ENCODE measurements around the gene MRPL36. TPM values are rescaled to one million over a fixed set of nuclear protein-coding genes. Genes with fewer than 3 reads are reported as not detected.

MRPL36 gene
- total and polyA plus RNA-seq, 2 experiments from 2014 or later, result 47.5 to 149 TPM

DNA sequence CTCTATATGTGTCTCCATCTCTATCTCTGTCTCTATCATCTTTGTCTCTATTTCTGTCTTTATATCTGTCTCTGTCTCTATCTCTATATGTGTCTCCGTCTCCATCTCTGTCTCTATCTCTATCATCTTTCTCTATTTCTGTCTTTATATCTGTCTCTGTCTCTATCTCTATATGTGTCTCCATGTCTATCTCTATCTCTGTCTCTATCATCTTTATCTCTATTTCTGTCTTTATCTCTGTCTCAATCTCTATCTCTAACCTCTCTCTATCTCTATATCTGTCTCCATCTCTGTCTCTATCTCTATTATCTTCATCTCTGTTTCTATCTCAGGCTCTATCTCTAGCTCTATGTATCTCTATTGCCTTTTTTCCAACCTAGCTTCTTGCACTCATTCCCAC, 46.1 kb upstream of the MRPL36 start:
- H3K4me3 Mint-ChIP-seq, result no peak overlapping the region
- TF ChIP-seq, protein P1, sequence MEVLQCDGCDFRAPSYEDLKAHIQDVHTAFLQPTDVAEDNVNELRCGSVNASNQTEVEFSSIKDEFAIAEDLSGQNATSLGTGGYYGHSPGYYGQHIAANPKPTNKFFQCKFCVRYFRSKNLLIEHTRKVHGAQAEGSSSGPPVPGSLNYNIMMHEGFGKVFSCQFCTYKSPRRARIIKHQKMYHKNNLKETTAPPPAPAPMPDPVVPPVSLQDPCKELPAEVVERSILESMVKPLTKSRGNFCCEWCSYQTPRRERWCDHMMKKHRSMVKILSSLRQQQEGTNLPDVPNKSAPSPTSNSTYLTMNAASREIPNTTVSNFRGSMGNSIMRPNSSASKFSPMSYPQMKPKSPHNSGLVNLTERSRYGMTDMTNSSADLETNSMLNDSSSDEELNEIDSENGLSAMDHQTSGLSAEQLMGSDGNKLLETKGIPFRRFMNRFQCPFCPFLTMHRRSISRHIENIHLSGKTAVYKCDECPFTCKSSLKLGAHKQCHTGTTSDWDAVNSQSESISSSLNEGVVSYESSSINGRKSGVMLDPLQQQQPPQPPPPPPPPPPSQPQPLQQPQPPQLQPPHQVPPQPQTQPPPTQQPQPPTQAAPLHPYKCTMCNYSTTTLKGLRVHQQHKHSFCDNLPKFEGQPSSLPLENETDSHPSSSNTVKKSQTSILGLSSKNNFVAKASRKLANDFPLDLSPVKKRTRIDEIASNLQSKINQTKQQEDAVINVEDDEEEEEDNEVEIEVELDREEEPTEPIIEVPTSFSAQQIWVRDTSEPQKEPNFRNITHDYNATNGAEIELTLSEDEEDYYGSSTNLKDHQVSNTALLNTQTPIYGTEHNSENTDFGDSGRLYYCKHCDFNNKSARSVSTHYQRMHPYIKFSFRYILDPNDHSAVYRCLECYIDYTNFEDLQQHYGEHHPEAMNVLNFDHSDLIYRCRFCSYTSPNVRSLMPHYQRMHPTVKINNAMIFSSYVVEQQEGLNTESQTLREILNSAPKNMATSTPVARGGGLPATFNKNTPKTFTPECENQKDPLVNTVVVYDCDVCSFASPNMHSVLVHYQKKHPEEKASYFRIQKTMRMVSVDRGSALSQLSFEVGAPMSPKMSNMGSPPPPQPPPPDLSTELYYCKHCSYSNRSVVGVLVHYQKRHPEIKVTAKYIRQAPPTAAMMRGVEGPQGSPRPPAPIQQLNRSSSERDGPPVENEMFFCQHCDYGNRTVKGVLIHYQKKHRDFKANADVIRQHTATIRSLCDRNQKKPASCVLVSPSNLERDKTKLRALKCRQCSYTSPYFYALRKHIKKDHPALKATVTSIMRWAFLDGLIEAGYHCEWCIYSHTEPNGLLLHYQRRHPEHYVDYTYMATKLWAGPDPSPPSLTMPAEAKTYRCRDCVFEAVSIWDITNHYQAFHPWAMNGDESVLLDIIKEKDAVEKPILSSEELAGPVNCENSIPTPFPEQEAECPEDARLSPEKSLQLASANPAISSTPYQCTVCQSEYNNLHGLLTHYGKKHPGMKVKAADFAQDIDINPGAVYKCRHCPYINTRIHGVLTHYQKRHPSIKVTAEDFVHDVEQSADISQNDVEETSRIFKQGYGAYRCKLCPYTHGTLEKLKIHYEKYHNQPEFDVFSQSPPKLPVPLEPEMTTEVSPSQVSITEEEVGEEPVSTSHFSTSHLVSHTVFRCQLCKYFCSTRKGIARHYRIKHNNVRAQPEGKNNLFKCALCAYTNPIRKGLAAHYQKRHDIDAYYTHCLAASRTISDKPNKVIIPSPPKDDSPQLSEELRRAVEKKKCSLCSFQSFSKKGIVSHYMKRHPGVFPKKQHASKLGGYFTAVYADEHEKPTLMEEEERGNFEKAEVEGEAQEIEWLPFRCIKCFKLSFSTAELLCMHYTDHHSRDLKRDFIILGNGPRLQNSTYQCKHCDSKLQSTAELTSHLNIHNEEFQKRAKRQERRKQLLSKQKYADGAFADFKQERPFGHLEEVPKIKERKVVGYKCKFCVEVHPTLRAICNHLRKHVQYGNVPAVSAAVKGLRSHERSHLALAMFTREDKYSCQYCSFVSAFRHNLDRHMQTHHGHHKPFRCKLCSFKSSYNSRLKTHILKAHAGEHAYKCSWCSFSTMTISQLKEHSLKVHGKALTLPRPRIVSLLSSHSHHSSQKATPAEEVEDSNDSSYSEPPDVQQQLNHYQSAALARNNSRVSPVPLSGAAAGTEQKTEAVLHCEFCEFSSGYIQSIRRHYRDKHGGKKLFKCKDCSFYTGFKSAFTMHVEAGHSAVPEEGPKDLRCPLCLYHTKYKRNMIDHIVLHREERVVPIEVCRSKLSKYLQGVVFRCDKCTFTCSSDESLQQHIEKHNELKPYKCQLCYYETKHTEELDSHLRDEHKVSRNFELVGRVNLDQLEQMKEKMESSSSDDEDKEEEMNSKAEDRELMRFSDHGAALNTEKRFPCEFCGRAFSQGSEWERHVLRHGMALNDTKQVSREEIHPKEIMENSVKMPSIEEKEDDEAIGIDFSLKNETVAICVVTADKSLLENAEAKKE (CRISPR knock-in tag; IDR thresholded peaks at IDR 0.05), result no peak
- no peak for ATAC-seq
- no peaks in the 10 kb centered on the region for H3K36me3 Mint-ChIP-seq (ENCODE audit: low read depth)
- Histone ChIP-seq H3K36me3 (ENCODE audit: insufficient read depth) (no peaks in the 10 kb centered on the region), H3K4me2 (no peak overlapping the region), H3K9me2 (ENCODE audit: insufficient read depth) (0 out of 2 replicates have a peak, but pooled peaks cover 3% of the 10 kb centered on the region), H2AFZ (no peak overlapping the region), H3K4me3 (no peak overlapping the region), H3K4me1 (ENCODE audit: insufficient read depth) (no peaks in the 10 kb centered on the region; the same call in 1 of the 2 replicates), H3K79me2 (replicated peaks; ENCODE audit: insufficient read depth) (no peaks in the 10 kb centered on the region), H3F3A (replicated peaks; ENCODE audit: low read depth) (no peaks in the 10 kb centered on the region), H3K27ac (ENCODE audit: low read depth) (no peak overlapping the region), H4K20me1 (replicated peaks; ENCODE audit: insufficient read depth) (no peaks in the 10 kb centered on the region), H3K27me3 (ENCODE audit: insufficient read depth) (peaks cover 19% of the 10 kb centered on the region)
- H3K27me3 Mint-ChIP-seq (ENCODE audit: insufficient read depth, low read depth, poor library complexity), result peaks cover 36% of the 10 kb centered on the region
- no peaks in the 10 kb centered on the region for H3K9me3 Mint-ChIP-seq
- peaks cover 15% of the 10 kb centered on the region for H3K4me1 Mint-ChIP-seq
- no peak overlapping the region for H3K27ac Mint-ChIP-seq
- DNase-seq (ENCODE audit: low spot score), result no peak

DNA sequence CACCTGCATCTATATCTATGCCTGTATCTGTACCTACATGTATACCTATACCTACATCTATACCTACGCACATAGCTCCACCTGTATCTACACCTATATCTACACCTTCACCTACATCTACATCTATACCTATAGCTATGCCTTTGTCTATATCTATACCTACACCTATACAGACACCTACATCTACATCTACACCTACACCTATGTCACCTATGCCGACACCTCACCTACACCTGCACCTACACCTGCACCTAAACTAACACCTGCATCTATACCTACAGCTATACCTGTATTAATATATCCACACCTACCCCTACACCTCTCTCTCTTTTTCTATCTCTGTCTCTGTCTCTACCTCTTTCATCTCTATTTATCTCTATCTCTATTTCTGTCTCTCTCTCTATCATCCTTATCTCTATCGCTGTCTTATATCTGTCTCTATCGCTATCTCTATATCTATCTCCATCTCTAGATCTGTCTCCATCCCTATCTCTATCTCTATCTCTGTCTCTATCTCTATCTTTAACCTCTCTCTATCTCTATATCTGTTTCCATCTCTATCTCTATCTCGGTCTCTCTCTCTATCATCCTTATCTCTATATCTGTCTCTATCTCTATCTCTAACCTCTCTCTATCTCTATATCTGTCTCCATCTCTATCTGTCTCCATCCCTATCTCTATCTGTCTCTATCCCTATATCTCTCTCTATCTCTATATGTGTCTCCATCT, 45.2 kb upstream of the MRPL36 start:
- peaks cover 27% of the 10 kb centered on the region for H3K27me3 Mint-ChIP-seq (ENCODE audit: insufficient read depth, low read depth, poor library complexity)
- H3K36me3 Mint-ChIP-seq (ENCODE audit: low read depth), result no peaks in the 10 kb centered on the region
- H3K9me3 Mint-ChIP-seq, result no peaks in the 10 kb centered on the region
- H3K36me3 ChIP-seq (ENCODE audit: insufficient read depth), result no peaks in the 10 kb centered on the region
- peaks cover 11% of the 10 kb centered on the region; the same call in 1 of the 2 replicates for H3K27me3 ChIP-seq (ENCODE audit: insufficient read depth)
- no peaks in the 10 kb centered on the region for H3K4me1 ChIP-seq (ENCODE audit: insufficient read depth)
- H4K20me1 ChIP-seq (replicated peaks; ENCODE audit: insufficient read depth), result no peaks in the 10 kb centered on the region
- no peak overlapping the region for H2AFZ ChIP-seq
- no peak overlapping the region for H3K27ac Mint-ChIP-seq
- no peak overlapping the region for H3K4me3 ChIP-seq
- ATAC-seq (no peak), DNase-seq (ENCODE audit: low spot score) (no peak)
- H3K79me2 ChIP-seq (replicated peaks; ENCODE audit: insufficient read depth), result no peaks in the 10 kb centered on the region
- no peak overlapping the region for H3K4me2 ChIP-seq
- 0 out of 2 replicates have a peak, but pooled peaks cover 3% of the 10 kb centered on the region for H3K9me2 ChIP-seq (ENCODE audit: insufficient read depth)
- H3K4me3 Mint-ChIP-seq, result no peak overlapping the region
- H3F3A ChIP-seq (replicated peaks; ENCODE audit: low read depth), result no peaks in the 10 kb centered on the region
- no peak overlapping the region for H3K27ac ChIP-seq (ENCODE audit: low read depth)
- peaks cover 16% of the 10 kb centered on the region for H3K4me1 Mint-ChIP-seq
- TF ChIP-seq JUNB (IDR thresholded peaks at IDR 0.05; ENCODE audit: unreplicated experiment) (no peak), STAT1 (IDR thresholded peaks at IDR 0.05; ENCODE audit: unreplicated experiment) (no peak), EZH2 (IDR thresholded peaks at IDR 0.05; ENCODE audit: low read depth, unreplicated experiment) (no peak), CREB1 (CRISPR knock-in tag; IDR thresholded peaks at IDR 0.05; ENCODE audit: low read depth) (no peak)
- TF ChIP-seq, protein P2, sequence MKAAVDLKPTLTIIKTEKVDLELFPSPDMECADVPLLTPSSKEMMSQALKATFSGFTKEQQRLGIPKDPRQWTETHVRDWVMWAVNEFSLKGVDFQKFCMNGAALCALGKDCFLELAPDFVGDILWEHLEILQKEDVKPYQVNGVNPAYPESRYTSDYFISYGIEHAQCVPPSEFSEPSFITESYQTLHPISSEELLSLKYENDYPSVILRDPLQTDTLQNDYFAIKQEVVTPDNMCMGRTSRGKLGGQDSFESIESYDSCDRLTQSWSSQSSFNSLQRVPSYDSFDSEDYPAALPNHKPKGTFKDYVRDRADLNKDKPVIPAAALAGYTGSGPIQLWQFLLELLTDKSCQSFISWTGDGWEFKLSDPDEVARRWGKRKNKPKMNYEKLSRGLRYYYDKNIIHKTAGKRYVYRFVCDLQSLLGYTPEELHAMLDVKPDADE (IDR thresholded peaks at IDR 0.05), result no peak

All from GM23338 (cell line).